Thyroid gland (tissue), 4 donors: Measurements from ENCODE around the gene CCDC187. TPM values are rescaled to one million over a fixed set of nuclear protein-coding genes. Genes with fewer than 3 reads are reported as not detected.
A peak's percentile ranks its signal among the peaks of the same experiment; 100 is the strongest.

Source experiments
- DNase-seq, 2 donors: peaks; one replicate each; pipeline ENCODE4 v3.0.0-alpha.2; 2019
- H3K27ac ChIP-seq, 3 donors: fragments of 200-600 bp; sonication (generic); 1 replicate in 2 of 3; 2 replicates in 1 of 3; pipeline ENCODE4 v1.5.1; 2016 to 2019; ENCODE audit warnings: mild to moderate bottlenecking in 1 of 3, moderate library complexity in 1 of 3
- H3K27me3 ChIP-seq: fragments of 200-600 bp; sonication (generic); one replicate; pipeline ENCODE4 v1.5.1; 2019
- H3K36me3 ChIP-seq, 2 donors: fragments of 200-600 bp; sonication (generic); one replicate each; pipeline ENCODE4 v1.5.1; 2016 to 2019
- H3K4me1 ChIP-seq, 2 donors: fragments of 200-600 bp; sonication (generic); one replicate each; pipeline ENCODE4 v1.5.1; 2017 to 2019
- H3K4me3 ChIP-seq, 3 donors: fragments of 200-600 bp; sonication (generic); replicated peaks in 1 of 3; 1 replicate in 2 of 3; 2 replicates in 1 of 3; pipeline ENCODE4 v1.5.1; 2016; ENCODE audit warnings: mild to moderate bottlenecking in 1 of 3
- H3K9me3 ChIP-seq: fragments of 200-600 bp; sonication (generic); one replicate; pipeline ENCODE4 v1.5.1; 2017
- POLR2A ChIP-seq, 2 donors: fragments of 450-650 bp; IDR thresholded peaks; one replicate each; pipeline ENCODE4 v1.6.1; 2017; ENCODE audit warnings: antibody characterized with exemption in 2 of 2, mild to moderate bottlenecking in 2 of 2, moderate library complexity in 1 of 2
- WGBS, 2 donors: methylation state at CpG; one replicate each; pipeline ENCODE4 v1.1.5; 2017; 5-methylcytosine and 5-hydroxymethylcytosine counted together
- intact Hi-C: fragments of 100-400 bp; cut with DNase I; formaldehyde crosslinking; loops from one replicate; pipeline ENCODE4 v1.15.1; 2023
- total RNA-seq, 4 donors: library from RNA; depleted of rRNA; stranded (reverse); fragments of >200 nt; gene quantifications; one replicate each; pipeline ENCODE4 v1.2.3, GENCODE V29; 2016
- TF ChIP-seq, protein P1 (sequence below), 6 experiments: fragments of 200-600 bp in 3 of 6; fragments of 450-650 bp in 3 of 6; sonication (generic) in 3 of 6; IDR thresholded peaks; one replicate each; pipeline ENCODE4 v1.5.1; 2016 to 2019; ENCODE audit warnings: antibody characterized with exemption in 6 of 6, mild to moderate bottlenecking in 2 of 6, inconsistent platforms in 1 of 6, moderate library complexity in 1 of 6

The CCDC187 gene
- total RNA-seq, 4 donors from 2014 or later: 5.2 to 9.1 (median 6.2) TPM

- DNase-seq: no peak
- Histone ChIP-seq H3K27me3 (no peaks in the 10 kb centered on the region), H3K4me1 (peaks cover 4 to 17% of the 10 kb centered on the region in 2 donors), H3K36me3 (no peaks in the 10 kb centered on the region), H3K9me3 (no peaks in the 10 kb centered on the region), H3K4me3 (no peak overlapping the region), H3K27ac (no peak overlapping the region)
- TF ChIP-seq, protein P1, sequence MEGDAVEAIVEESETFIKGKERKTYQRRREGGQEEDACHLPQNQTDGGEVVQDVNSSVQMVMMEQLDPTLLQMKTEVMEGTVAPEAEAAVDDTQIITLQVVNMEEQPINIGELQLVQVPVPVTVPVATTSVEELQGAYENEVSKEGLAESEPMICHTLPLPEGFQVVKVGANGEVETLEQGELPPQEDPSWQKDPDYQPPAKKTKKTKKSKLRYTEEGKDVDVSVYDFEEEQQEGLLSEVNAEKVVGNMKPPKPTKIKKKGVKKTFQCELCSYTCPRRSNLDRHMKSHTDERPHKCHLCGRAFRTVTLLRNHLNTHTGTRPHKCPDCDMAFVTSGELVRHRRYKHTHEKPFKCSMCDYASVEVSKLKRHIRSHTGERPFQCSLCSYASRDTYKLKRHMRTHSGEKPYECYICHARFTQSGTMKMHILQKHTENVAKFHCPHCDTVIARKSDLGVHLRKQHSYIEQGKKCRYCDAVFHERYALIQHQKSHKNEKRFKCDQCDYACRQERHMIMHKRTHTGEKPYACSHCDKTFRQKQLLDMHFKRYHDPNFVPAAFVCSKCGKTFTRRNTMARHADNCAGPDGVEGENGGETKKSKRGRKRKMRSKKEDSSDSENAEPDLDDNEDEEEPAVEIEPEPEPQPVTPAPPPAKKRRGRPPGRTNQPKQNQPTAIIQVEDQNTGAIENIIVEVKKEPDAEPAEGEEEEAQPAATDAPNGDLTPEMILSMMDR (IDR thresholded peaks at IDR 0.05): no peak
- no peak for TF ChIP-seq POLR2A (IDR thresholded peaks at IDR 0.05)
- intact Hi-C loops: no loop called here
- 60 to 99% methylated on average over 1 to 11 of the region's 12 CpGs for WGBS, 2 donors
Measured at GRCh38 chr9:136339958-136340310, 36.0 kb upstream of the CCDC187 start.

- no peaks in the 10 kb centered on the region for H3K36me3 ChIP-seq
- H3K27me3 ChIP-seq: no peaks in the 10 kb centered on the region
- no peaks in the 10 kb centered on the region for H3K9me3 ChIP-seq
- H3K27ac ChIP-seq: no peak overlapping the region
- 73 to 79% methylated on average over 25 to 30 of the region's 32 CpGs for WGBS, 2 donors
- no peak overlapping the region for H3K4me3 ChIP-seq
- peaks cover 4 to 13% of the 10 kb centered on the region in 2 donors for H3K4me1 ChIP-seq
- peak; percentile 67 to 70 for DNase-seq
- intact Hi-C loops: no loop called here
- TF ChIP-seq, protein P1 (IDR thresholded peaks at IDR 0.05): peak; percentile 63 to 87 (median 72)
- no peak for TF ChIP-seq POLR2A (IDR thresholded peaks at IDR 0.05)
Measured at GRCh38 chr9:136339173-136339957, 35.5 kb upstream of the CCDC187 start.

DNA sequence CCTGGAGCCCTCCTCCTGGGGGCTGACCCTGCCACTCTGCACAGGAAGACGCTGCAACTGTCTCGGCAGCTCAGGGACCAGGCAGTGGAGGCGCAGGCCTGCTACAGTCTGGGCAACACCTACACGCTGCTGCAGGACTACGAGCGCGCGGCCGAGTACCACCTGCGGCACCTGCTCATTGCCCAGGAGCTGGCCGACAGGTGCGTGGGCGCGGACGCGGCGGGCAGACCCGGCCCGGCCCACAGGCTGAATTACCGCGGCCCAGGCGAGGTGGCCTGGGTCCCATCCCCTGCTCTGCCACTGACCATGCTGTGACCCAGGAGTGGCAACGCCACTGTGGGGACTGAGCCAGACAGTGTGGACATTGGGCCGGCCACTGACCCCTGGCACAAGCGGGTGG, 34.6 kb upstream of the CCDC187 start:
- no peak for TF ChIP-seq POLR2A (IDR thresholded peaks at IDR 0.05)
- TF ChIP-seq, protein P1 (IDR thresholded peaks at IDR 0.05): no peak
- 100% methylated on average over 1 to 6 of the region's 25 CpGs for WGBS, 2 donors
- no peak overlapping the region for H3K4me3 ChIP-seq
- H3K9me3 ChIP-seq: no peaks in the 10 kb centered on the region
- H3K36me3 ChIP-seq: no peaks in the 10 kb centered on the region
- H3K4me1 ChIP-seq: peaks cover 4 to 13% of the 10 kb centered on the region in 2 donors
- intact Hi-C loops: no loop called here
- H3K27ac ChIP-seq: no peak overlapping the region
- no peaks in the 10 kb centered on the region for H3K27me3 ChIP-seq
- no peak for DNase-seq

DNA sequence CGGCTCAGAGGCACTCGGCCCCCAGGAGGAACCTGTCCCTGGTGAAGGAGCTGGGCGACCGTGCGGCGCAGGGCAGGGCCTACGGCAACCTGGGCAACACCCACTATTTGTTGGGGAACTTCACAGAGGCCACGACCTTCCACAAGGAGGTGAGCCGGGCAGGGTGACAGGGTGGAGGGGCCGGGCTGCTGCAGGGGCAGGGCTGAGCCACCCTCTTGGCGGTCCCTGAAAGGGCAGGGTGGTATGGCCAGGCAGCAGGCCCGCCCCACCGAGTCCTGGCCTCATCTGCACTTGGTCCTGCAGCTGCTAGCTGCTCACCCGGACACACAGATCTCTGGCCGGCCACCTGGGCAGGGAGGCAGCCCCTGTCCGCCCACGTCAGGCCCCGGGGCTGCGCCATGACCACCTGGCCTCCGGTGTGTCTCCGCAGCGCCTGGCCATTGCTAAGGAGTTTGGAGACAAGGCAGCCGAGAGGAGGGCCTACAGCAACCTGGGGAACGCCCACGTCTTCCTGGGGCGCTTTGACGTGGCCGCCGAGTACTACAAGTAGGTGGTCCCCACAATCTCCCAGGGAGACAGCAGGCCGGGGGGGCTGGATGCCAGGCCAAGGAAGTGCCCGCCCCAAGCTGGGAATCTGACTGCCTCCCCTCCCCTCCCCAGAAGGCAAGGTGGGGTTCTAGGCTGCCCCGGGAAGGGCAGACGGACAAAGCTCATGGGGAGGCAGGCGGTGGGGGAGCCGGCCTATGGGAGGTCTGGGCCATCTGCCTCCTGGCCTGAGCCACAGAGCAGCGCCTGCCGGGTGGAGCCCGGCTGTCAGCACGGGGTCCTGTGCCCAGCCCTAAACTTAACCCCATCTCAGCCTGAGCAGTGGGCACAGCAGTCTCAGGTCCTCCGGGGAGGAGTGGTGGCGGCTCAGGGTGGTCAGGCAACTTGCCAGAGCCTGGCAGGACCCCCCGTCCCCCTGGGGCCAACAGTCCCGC, 33.8 kb upstream of the CCDC187 start:
- no peak for TF ChIP-seq POLR2A (IDR thresholded peaks at IDR 0.05)
- TF ChIP-seq, protein P1 (IDR thresholded peaks at IDR 0.05): no peak
- no peaks in the 10 kb centered on the region for H3K36me3 ChIP-seq
- intact Hi-C loops: no loop called here
- H3K9me3 ChIP-seq: no peaks in the 10 kb centered on the region
- WGBS, 2 donors: 93 to 100% methylated on average over 2 to 9 of the region's 43 CpGs
- H3K4me1 ChIP-seq: peaks cover 4 to 8% of the 10 kb centered on the region in 2 donors
- DNase-seq: no peak
- no peak overlapping the region for H3K27ac ChIP-seq
- H3K4me3 ChIP-seq: no peak overlapping the region
- H3K27me3 ChIP-seq: no peaks in the 10 kb centered on the region
